Measurements from ENCODE around the gene UNCX. TPM values are rescaled to one million over a fixed set of nuclear protein-coding genes. Genes with fewer than 3 reads are reported as not detected.
A peak's percentile ranks its signal among the peaks of the same experiment; 100 is the strongest.

UNCX gene
- total and polyA plus RNA-seq, 9 of the 15 experiments (the other 6 are each of a cell fraction or from before 2014, with no cell fraction given): not detected

DNA sequence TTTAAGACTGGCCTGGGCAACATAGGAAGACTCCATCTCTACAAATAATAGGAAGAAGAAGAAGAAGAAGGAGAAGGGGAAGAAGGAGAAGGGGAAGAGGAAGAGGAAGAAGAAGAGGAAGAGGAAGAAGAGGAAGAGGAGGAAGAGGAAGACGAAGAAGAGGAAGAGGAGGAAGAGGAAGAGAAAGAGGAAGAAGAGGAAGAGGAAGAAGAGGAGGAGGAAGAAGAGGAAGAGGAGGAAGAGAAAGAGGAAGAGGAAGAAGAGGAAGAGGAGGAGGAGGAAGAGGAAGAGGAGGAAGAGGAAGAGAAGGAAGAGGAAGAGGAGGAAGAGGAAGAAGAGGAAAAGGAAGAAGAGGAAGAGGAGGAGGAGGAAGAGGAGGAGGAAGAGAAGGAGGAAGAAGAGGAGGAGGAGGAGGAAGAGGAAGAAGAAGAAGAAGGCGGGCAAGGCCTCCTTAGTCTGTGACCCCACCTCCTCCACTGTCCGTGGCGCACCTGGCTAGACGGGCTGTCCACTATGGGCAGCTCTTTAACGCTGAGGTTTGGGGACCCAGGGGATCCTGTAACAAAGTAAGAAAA lies 43.9 kb upstream of the UNCX start:
- H3K27ac ChIP-seq (ENCODE audit: extremely low read depth, low read depth, low read length): no peak overlapping the region
- no peak for DNase-seq (ENCODE audit: extremely low read depth in 1 of 4, low spot score in 3 of 4)
- H3K9ac ChIP-seq (ENCODE audit: insufficient read depth in 1 of 2, low read depth in 2 of 2, low read length in 2 of 2): no peak overlapping the region
- H3K79me2 ChIP-seq (ENCODE audit: control insufficient read depth, insufficient read depth, low read length): no peaks in the 10 kb centered on the region
- no TSS peak for BruUV-seq (replicated peaks)
- no peak overlapping the region for H3K4me2 ChIP-seq (ENCODE audit: insufficient read depth, low read length)
- H3K9me1 ChIP-seq (ENCODE audit: control insufficient read depth, insufficient read depth, low read length): no peaks in the 10 kb centered on the region
- WGBS (ENCODE audit: insufficient coverage, low coverage, missing lambda C conversion rate): 38% methylated on average over 5 of the region's 6 CpGs
- peaks cover 0 to 16% of the 10 kb centered on the region in 2 experiments; a peak in 2 of 5 replicates for H3K4me1 ChIP-seq (replicated peaks in 1 of 2; ENCODE audit: control insufficient read depth in 2 of 2, insufficient read depth in 2 of 2, low read length in 2 of 2)
- H3K36me3 ChIP-seq (ENCODE audit: control insufficient read depth, insufficient read depth, low read length): no peaks in the 10 kb centered on the region
- CTCF ChIA-PET (ENCODE audit: low intra/inter-chr PET ratio): no interaction called here
- in situ Hi-C loops (cut with MboI): no loop called here
- 0 out of 2 replicates have a peak, but pooled peaks cover 6% of the 10 kb centered on the region for H4K20me1 ChIP-seq (replicated peaks; ENCODE audit: control insufficient read depth, insufficient read depth, low read length)
- no peak for ATAC-seq
- TF ChIP-seq EWSR1 (IDR thresholded peaks at IDR 0.05; ENCODE audit: borderline replicate concordance, low read depth, partially characterized antibody) (no peak), ETV6 (IDR thresholded peaks at IDR 0.05; ENCODE audit: borderline replicate concordance in 1 of 2, low read depth in 2 of 2, low read length in 1 of 2) (peak in 1 of 2 experiments; percentile 63; a peak in 2 of 4 replicates), ETV6 (CRISPR knock-in tag; IDR thresholded peaks at IDR 0.05; ENCODE audit: borderline replicate concordance) (no peak)
- POLR2A ChIA-PET: no interaction called here
- H3K27me3 ChIP-seq (ENCODE audit: control insufficient read depth in 2 of 2, insufficient read depth in 2 of 2, low read length in 2 of 2): peaks cover 52 to 82% of the 10 kb centered on the region in 2 experiments
- no peak overlapping the region for H3K4me3 ChIP-seq
- H2AFZ ChIP-seq (ENCODE audit: low read depth, low read length): no peak overlapping the region
- H3K9me3 ChIP-seq (replicated peaks; ENCODE audit: control insufficient read depth, insufficient read depth, low read depth, low read length): no peaks in the 10 kb centered on the region
- intact Hi-C loops (cut with micrococcal nuclease): no loop called here
- FAIRE-seq: no peak

DNA sequence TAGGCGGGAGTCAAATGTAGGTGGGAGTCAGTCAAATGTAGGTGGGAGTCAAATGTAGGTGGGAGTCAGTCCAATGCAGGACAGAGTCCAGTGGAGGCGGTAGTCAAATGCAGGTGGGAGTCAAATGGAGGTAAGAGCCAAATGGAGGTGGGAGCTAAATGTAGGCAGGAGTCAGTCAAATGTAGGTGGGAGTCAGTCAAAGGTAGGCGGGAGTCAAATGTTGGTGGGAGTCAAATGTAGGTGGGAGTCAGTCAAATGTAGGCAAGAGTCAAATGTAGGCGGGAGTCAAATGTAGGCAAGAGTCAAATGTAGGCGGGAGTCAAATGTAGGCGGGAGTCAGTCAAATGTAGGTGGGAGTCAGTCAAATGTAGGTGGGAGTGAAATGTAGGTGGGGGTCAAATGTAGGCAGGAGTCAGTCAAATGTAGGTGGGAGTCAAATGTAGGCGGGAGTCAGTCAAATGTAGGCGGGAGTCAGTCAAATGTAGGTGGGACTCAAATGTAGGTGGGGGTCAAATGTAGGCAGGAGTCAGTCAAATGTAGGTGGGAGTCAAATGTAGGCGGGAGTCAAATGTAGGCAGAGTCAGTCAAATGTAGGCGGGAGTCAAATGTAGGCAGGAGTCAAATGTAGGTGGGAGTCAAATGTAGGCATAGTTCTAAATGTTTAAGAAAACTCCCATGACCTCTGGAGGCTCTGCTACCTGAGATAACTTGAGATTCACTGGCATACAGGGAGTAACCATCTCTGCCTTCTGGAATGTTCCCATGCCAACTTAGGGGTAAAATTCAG lies 42.5 kb upstream of the UNCX start:
- ATAC-seq (no peak), FAIRE-seq (no peak), DNase-seq (ENCODE audit: extremely low read depth in 1 of 4, low spot score in 3 of 4) (no peak)
- no peak overlapping the region for H3K9ac ChIP-seq (ENCODE audit: insufficient read depth in 1 of 2, low read depth in 2 of 2, low read length in 2 of 2)
- H2AFZ ChIP-seq (ENCODE audit: low read depth, low read length): no peak overlapping the region
- no peak overlapping the region for H3K27ac ChIP-seq (ENCODE audit: extremely low read depth, low read depth, low read length)
- intact Hi-C loops (cut with micrococcal nuclease): no loop called here
- ChIA-PET POLR2A (no interaction called here), CTCF (ENCODE audit: low intra/inter-chr PET ratio) (no interaction called here)
- 0 out of 2 replicates have a peak, but pooled peaks cover 5% of the 10 kb centered on the region for H4K20me1 ChIP-seq (replicated peaks; ENCODE audit: control insufficient read depth, insufficient read depth, low read length)
- TF ChIP-seq ZNF644 (tag; IDR thresholded peaks at IDR 0.05; ENCODE audit: low read depth) (no peak), ZNF121 (CRISPR knock-in tag; conservative IDR thresholded peaks at IDR 0.05) (no peak), KLF10 (CRISPR knock-in tag; IDR thresholded peaks at IDR 0.05) (no peak), ETV5 (CRISPR knock-in tag; IDR thresholded peaks at IDR 0.05; ENCODE audit: low read depth) (no peak), KLF16 (IDR thresholded peaks at IDR 0.05) (no peak), ZNF232 (CRISPR knock-in tag; IDR thresholded peaks at IDR 0.05) (peak; percentile 95), DMBX1 (CRISPR knock-in tag; IDR thresholded peaks at IDR 0.05; ENCODE audit: borderline replicate concordance) (no peak), ZBTB5 (IDR thresholded peaks at IDR 0.05) (no peak), EGR1 (conservative IDR thresholded peaks at IDR 0.05) (0 out of 2 replicates have a peak, but pooled peaks have one; percentile 34)
- in situ Hi-C loops (cut with MboI): no loop called here
- H3K79me2 ChIP-seq (ENCODE audit: control insufficient read depth, insufficient read depth, low read length): no peaks in the 10 kb centered on the region
- H3K36me3 ChIP-seq (ENCODE audit: control insufficient read depth, insufficient read depth, low read length): no peaks in the 10 kb centered on the region
- no peaks in the 10 kb centered on the region for H3K9me1 ChIP-seq (ENCODE audit: control insufficient read depth, insufficient read depth, low read length)
- peaks cover 58 to 85% of the 10 kb centered on the region in 2 experiments for H3K27me3 ChIP-seq (ENCODE audit: control insufficient read depth in 2 of 2, insufficient read depth in 2 of 2, low read length in 2 of 2)
- no peak overlapping the region for H3K4me2 ChIP-seq (ENCODE audit: insufficient read depth, low read length)
- WGBS (ENCODE audit: insufficient coverage, low coverage, missing lambda C conversion rate): 2% methylated on average over 10 of the region's 10 CpGs
- no TSS peak for BruUV-seq (replicated peaks)
- H3K4me3 ChIP-seq: no peak overlapping the region
- H3K9me3 ChIP-seq (replicated peaks; ENCODE audit: control insufficient read depth, insufficient read depth, low read depth, low read length): no peaks in the 10 kb centered on the region
- peaks cover 0 to 16% of the 10 kb centered on the region in 2 experiments; a peak in 2 of 5 replicates for H3K4me1 ChIP-seq (replicated peaks in 1 of 2; ENCODE audit: control insufficient read depth in 2 of 2, insufficient read depth in 2 of 2, low read length in 2 of 2)
